BLaER1 treated with 17β-estradiol and CSF1 and Interleukin-3, amounts not matched to agents 10 nM and 100 nM (cell line): ENCODE results near the gene SPATA21.

ENCODE experiments used
- H3K27ac ChIP-seq, 11 experiments: shearing (Covaris generic); formaldehyde crosslinking; 2 replicates each; pipeline ENCODE4 v1.8.1; 2022
- H3K27me3 ChIP-seq, 11 experiments: shearing (Covaris generic); formaldehyde crosslinking; 2 replicates each; pipeline ENCODE4 v1.8.1; 2022
- H3K36me3 ChIP-seq, 11 experiments: shearing (Covaris generic); formaldehyde crosslinking; 2 replicates each; pipeline ENCODE4 v1.8.1; 2022
- H3K4me1 ChIP-seq, 10 experiments: shearing (Covaris generic); formaldehyde crosslinking; 2 replicates each; pipeline ENCODE4 v1.8.1; 2022
- H3K4me2 ChIP-seq, 11 experiments: shearing (Covaris generic); formaldehyde crosslinking; 2 replicates each; pipeline ENCODE4 v1.8.1; 2022
- H3K4me3 ChIP-seq, 10 experiments: shearing (Covaris generic); formaldehyde crosslinking; 2 replicates each; pipeline ENCODE4 v1.8.1; 2022
- H3K9ac ChIP-seq, 11 experiments: shearing (Covaris generic); formaldehyde crosslinking; 2 replicates each; pipeline ENCODE4 v1.8.1; 2022
- H3K9me3 ChIP-seq, 11 experiments: shearing (Covaris generic); formaldehyde crosslinking; replicated peaks in 1 of 11; 2 replicates each; pipeline ENCODE4 v1.8.1; 2022
- H4K20me1 ChIP-seq, 11 experiments: shearing (Covaris generic); formaldehyde crosslinking; 2 replicates each; pipeline ENCODE4 v1.8.1; 2022
- Cebpa-rat ChIP-seq, 11 experiments: shearing (Covaris generic); IDR thresholded peaks; 2 replicates each; pipeline ENCODE4 v1.8.1; 2022

Gene SPATA21

DNA sequence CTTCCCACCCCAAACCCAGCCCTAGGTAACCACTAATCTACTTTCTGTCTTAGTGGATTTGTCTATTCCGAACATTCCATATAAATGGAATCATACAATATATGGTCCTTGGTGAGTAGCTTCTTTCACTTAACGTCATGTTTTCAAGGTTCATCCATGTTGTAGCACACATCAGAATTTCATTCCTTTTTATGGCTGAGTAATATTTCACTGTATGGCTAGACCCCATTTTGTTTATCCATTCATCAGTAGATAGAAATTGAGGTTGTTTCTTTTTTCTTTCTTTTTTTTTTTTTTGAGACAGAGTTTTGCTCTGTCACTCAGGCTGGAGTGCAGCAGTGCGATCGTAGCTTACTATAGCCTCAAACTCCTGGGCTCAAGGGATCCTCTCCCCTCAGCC, 3.2 kb downstream of the SPATA21 start:
- Histone ChIP-seq H3K9me3 (no peaks in the 10 kb centered on the region), H3K9ac (no peak overlapping the region), H3K27me3 (no peaks in the 10 kb centered on the region), H3K27ac (no peak overlapping the region), H3K36me3 (no peaks in the 10 kb centered on the region), H3K4me1 (peaks cover 12 to 32% (median 14%) of the 10 kb centered on the region in 10 experiments), H3K4me3 (no peak overlapping the region), H3K4me2 (peak overlapping the region in 2 of 11 experiments; percentile 28 to 70; a peak in 3 of 22 replicates), H4K20me1 (no peaks in the 10 kb centered on the region)
- TF ChIP-seq Cebpa-rat (IDR thresholded peaks at IDR 0.05): no peak

DNA sequence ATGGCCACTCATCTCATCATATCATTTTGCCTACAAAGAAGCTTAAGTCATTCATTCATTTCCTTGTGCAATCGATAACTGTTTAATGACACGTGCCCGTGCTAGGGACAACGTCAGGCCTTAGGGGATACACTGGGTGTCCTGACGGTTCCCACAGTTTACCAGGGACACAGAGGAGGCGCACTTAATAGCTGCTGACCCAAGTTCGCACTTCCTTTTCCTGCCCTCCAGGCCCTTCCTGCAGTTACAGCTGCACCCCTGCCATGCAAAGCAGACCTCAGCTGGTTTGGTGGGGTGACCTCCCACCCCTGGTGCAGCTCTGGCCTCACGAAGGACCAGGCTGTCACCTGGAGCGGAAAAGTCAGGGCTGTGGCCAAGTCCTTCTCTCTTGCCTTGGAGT, 4.2 kb downstream of the SPATA21 start:
- H3K4me2 ChIP-seq: peak overlapping the region; percentile 63 to 82 (median 75)
- TF ChIP-seq Cebpa-rat (IDR thresholded peaks at IDR 0.05): no peak
- no peaks in the 10 kb centered on the region for H3K27me3 ChIP-seq
- no peak overlapping the region for H3K4me3 ChIP-seq
- H3K9ac ChIP-seq: peak overlapping the region in 3 of 11 experiments; percentile 8 to 29 (median 20); a peak in 3 of 22 replicates
- no peaks in the 10 kb centered on the region for H3K9me3 ChIP-seq
- no peaks in the 10 kb centered on the region for H4K20me1 ChIP-seq
- H3K27ac ChIP-seq: peak overlapping the region in 8 of 11 experiments; percentile 2 to 47 (median 25); a peak in 10 of 22 replicates
- H3K36me3 ChIP-seq: no peaks in the 10 kb centered on the region
- peaks cover 12 to 24% (median 13%) of the 10 kb centered on the region in 10 experiments for H3K4me1 ChIP-seq

DNA sequence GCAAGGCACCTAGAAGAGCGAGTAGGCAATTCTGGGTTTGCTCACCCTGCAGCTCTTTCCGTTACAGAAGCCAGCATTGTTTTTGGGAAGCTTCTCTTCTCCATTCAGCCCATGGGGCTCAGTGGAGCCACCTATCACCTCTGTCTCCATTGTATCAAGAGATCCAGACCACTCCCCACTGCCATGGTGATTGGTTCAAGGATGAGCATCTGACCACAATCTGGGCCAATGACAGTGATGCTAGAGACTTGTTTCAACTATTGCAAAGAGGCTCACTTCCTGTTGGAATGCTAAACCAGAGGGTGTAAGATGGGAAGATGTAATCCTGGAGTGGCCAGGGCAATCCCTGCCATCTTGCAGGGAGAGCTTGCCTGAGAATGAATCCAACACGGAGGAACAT, 6.6 kb downstream of the SPATA21 start:
- no peak for TF ChIP-seq Cebpa-rat (IDR thresholded peaks at IDR 0.05)
- H3K4me2 ChIP-seq: no peak overlapping the region
- no peak overlapping the region for H3K9ac ChIP-seq
- H3K27me3 ChIP-seq: no peaks in the 10 kb centered on the region
- no peak overlapping the region for H3K4me3 ChIP-seq
- no peaks in the 10 kb centered on the region for H3K9me3 ChIP-seq
- no peak overlapping the region for H3K27ac ChIP-seq
- no peaks in the 10 kb centered on the region for H3K36me3 ChIP-seq
- H3K4me1 ChIP-seq: peaks cover 12 to 24% (median 13%) of the 10 kb centered on the region in 10 experiments
- H4K20me1 ChIP-seq: no peaks in the 10 kb centered on the region

DNA sequence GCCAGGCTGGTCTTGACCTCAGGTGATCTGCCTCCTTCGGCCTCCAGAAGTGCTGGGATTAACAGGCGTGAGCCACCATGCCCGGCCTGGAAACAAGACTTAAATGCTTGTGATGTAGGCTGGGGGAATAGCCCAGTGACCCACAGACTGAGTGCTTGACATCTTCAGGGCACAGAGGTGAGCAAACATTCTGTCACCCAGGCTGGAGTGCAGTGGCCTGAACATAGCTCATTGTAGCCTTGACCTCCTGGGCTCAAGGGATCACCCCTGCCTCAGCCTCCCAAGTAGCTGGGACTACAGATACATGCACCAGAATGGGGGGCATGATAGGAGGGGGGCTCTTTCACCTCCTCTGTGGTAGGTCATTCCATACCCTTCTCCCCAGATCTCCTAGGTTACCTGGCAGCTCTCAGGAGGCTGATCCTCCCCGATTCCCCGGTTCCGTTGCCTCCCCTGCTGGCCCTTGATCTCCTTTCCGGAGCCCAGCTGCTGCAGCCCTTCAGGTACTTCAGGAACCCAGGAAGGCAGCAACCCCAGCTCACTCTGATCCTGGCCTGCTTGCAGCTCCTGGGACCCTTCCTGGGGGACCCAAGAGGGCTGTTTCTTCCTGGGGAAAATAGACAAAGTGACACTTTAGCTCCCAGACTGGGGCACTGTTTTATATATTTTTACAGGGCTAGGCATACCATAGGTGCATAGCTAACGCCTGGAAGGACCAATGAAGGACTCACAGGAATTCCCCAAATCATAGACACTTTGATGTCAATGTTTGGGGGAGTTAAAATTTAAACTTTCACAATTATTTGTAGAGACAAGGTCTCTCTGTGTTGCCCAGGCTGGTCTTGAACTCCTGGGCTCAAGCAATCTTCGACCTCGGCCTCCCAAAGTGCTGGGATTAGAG, 11.8 kb downstream of the SPATA21 start:
- no peak overlapping the region for H3K4me3 ChIP-seq
- no peaks in the 10 kb centered on the region for H3K9me3 ChIP-seq
- peaks cover 15 to 20% (median 18%) of the 10 kb centered on the region in 10 experiments for H3K4me1 ChIP-seq
- TF ChIP-seq Cebpa-rat (IDR thresholded peaks at IDR 0.05): no peak
- no peak overlapping the region for H3K9ac ChIP-seq
- H3K36me3 ChIP-seq: no peaks in the 10 kb centered on the region
- no peak overlapping the region for H3K27ac ChIP-seq
- no peak overlapping the region for H3K4me2 ChIP-seq
- no peaks in the 10 kb centered on the region for H3K27me3 ChIP-seq
- H4K20me1 ChIP-seq: no peaks in the 10 kb centered on the region

DNA sequence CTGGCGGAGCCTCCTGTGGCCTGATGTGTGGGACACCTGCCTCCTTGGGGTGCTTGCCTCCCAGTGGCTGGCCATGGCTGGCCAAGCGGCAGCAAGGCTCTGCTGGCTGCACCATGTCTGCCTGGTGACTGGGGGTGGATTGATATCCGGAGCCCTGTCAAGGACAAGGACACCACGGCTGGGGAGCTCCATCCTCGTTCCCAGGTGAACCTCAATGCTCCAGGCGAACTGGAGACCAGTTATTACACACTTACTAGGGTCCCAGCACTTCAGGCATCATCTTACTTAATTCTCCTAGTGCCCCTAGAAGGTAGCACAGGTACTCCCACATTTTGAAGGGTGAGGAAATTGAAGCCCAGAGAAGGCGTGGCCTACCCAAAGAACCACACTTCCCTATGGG, 15.2 kb downstream of the SPATA21 start:
- no peaks in the 10 kb centered on the region for H3K27me3 ChIP-seq
- no peaks in the 10 kb centered on the region for H3K9me3 ChIP-seq
- no peaks in the 10 kb centered on the region for H3K36me3 ChIP-seq
- H3K27ac ChIP-seq: peak overlapping the region in 8 of 11 experiments; percentile 60 to 79 (median 73); a peak in 13 of 22 replicates
- peak overlapping the region in 3 of 11 experiments; percentile 21 to 52 (median 46); a peak in 2 of 22 replicates for H3K9ac ChIP-seq
- no peaks in the 10 kb centered on the region for H4K20me1 ChIP-seq
- no peak overlapping the region for H3K4me3 ChIP-seq
- H3K4me1 ChIP-seq: peaks cover 24 to 35% (median 31%) of the 10 kb centered on the region in 10 experiments
- peak overlapping the region in 10 of 11 experiments; percentile 58 to 92 (median 86); a peak in 19 of 22 replicates for H3K4me2 ChIP-seq
- TF ChIP-seq Cebpa-rat (IDR thresholded peaks at IDR 0.05): no peak

DNA sequence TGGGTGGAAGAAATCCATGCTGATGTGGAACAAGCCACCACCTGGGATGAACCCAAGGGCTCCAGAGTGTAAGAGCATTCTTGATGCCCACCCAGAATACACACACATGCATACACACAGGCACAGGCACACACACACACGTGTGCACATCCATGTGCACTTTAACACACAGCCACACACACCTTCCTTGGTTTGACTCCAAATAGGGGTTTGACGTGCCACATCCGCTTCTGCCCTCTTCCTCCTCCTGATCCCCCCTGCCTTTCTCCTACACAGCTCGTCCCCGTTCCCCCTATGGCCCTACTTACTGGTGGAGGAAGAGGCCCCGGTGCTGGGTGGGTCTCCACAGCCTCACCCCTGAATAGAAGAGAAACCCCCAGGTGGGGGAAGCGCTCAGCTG, 16.0 kb downstream of the SPATA21 start:
- Histone ChIP-seq H3K27ac (peak overlapping the region in 9 of 11 experiments; percentile 47 to 79 (median 73); a peak in 18 of 22 replicates), H3K9ac (peak overlapping the region in 9 of 11 experiments; percentile 8 to 60 (median 52); a peak in 12 of 22 replicates), H3K27me3 (no peaks in the 10 kb centered on the region), H3K4me1 (peaks cover 24 to 35% (median 31%) of the 10 kb centered on the region in 10 experiments), H4K20me1 (no peaks in the 10 kb centered on the region), H3K4me3 (peak overlapping the region in 3 of 10 experiments; percentile 5 to 29 (median 6); a peak in 5 of 20 replicates), H3K36me3 (no peaks in the 10 kb centered on the region), H3K9me3 (no peaks in the 10 kb centered on the region), H3K4me2 (peak overlapping the region; percentile 58 to 92 (median 85))
- TF ChIP-seq Cebpa-rat (IDR thresholded peaks at IDR 0.05): no peak

DNA sequence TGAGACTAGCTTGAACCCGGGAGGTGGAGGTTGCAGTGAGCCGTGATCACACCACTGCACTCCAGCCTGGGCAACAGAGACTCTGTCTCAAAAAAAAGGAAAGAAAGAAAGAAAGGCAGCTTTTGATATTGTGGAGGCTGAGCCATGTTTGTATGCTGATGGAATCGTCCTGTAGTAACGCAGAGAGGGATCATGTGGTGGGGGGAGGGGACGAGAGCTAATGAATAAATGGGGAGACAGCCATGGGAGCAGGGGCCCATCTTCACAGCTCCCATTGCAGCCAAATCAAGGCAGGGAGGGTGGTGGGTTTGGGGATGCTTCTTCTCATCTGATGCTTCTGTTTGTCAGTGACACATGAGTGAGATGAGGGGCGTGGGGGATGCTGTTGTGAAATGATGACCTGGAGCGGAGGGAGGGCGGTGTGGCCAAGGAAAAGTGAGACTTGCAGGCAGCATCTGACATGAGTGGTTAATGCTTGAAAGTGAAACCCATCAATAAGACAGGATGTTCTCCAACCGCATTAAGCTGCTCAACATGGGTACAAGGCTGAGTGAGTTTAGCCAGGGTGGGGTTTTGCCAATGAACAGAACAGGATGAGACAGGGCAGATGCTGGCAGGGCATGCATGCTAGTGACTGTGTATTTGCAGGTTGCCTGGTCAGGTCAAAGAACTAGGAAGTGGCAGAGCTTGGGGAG, 16.7 kb downstream of the SPATA21 start:
- Histone ChIP-seq H3K27me3 (no peaks in the 10 kb centered on the region), H3K27ac (peak overlapping the region in 9 of 11 experiments; percentile 47 to 79 (median 74); a peak in 18 of 22 replicates), H3K4me3 (peak overlapping the region in 3 of 10 experiments; percentile 5 to 29 (median 6); a peak in 6 of 20 replicates), H3K36me3 (no peaks in the 10 kb centered on the region), H3K4me1 (peaks cover 24 to 35% (median 31%) of the 10 kb centered on the region in 10 experiments), H3K4me2 (peak overlapping the region; percentile 58 to 92 (median 85)), H4K20me1 (no peaks in the 10 kb centered on the region), H3K9ac (peak overlapping the region in 9 of 11 experiments; percentile 15 to 60 (median 57); a peak in 15 of 22 replicates), H3K9me3 (no peaks in the 10 kb centered on the region)
- TF ChIP-seq Cebpa-rat (IDR thresholded peaks at IDR 0.05): peak in 7 of 11 experiments; percentile 33 to 89 (median 74); a peak in 12 of 22 replicates

DNA sequence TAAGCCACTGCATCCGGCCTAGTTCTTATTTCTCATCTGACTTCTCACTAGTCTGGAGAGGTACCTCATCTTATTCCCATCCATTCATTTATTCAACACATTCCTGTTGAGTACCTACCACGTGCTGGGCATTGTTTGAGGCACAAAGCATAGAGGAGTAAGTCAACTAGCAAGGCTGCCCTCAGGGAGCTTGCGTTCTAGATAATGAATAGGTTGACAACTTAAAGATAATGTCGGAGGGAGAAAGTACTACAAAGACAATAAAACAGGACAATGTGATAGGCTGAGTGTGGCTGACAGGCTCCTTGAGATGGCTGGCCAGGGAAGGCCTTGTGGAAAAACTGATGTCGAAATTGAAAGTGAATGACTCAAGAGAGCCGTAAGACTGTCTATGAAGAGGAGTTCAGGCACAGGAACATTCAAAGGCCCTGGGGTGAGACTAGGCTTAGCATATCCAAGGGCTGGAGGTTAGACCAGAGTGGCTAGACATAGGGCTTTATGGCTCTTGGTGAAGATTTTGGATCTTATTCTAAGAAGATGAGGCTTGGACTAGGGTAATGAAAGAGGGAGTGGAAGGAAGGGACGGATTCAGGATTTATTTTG, 18.3 kb downstream of the SPATA21 start:
- H4K20me1 ChIP-seq: no peaks in the 10 kb centered on the region
- TF ChIP-seq Cebpa-rat (IDR thresholded peaks at IDR 0.05): 0 out of 22 replicates have a peak, but pooled peaks of 1 of the 11 experiments have one; percentile 21
- H3K27me3 ChIP-seq: no peaks in the 10 kb centered on the region

More for the DNA sequence above, 18.3 kb downstream of the SPATA21 start:
- peak overlapping the region in 3 of 11 experiments; percentile 10 to 76 (median 74); a peak in 3 of 22 replicates for H3K27ac ChIP-seq
- H3K4me3 ChIP-seq: no peak overlapping the region
- H3K4me2 ChIP-seq: peak overlapping the region in 6 of 11 experiments; percentile 79 to 90 (median 85); a peak in 9 of 22 replicates
- H3K4me1 ChIP-seq: peaks cover 24 to 35% (median 31%) of the 10 kb centered on the region in 10 experiments
- H3K9ac ChIP-seq: no peak overlapping the region
- H3K36me3 ChIP-seq: no peaks in the 10 kb centered on the region
- no peaks in the 10 kb centered on the region for H3K9me3 ChIP-seq
